H1 (cell line): Measurements from ENCODE around the gene TSPAN3. TPM values are rescaled to one million over a fixed set of nuclear protein-coding genes. Genes with fewer than 3 reads are reported as not detected.

Experiments used
- CHD1 ChIP-seq: IDR thresholded peaks from 2 replicates; pipeline ENCODE4 v1.6.1; 2012; ENCODE audit warnings: low read depth, low read length, improper control_type of control experiment
- GABPA ChIP-seq: IDR thresholded peaks from 2 replicates; pipeline ENCODE4 v1.6.1; 2011; ENCODE audit warnings: mild to moderate bottlenecking, low read length, moderate library complexity, borderline replicate concordance; ENCODE audit not compliant: insufficient read depth
- JUND ChIP-seq: IDR thresholded peaks from 2 replicates; pipeline ENCODE4 v1.6.1; 2011; ENCODE audit warnings: mild to moderate bottlenecking, improper control_type of control experiment, low read length
- POLR2AphosphoS5 ChIP-seq: IDR thresholded peaks from 2 replicates; pipeline ENCODE4 v1.6.1; 2011; ENCODE audit warnings: low read depth, low read length
- RNF2 ChIP-seq: fragments of 200-900, 300-1000 bp; sonication (generic); IDR thresholded peaks from 2 replicates; pipeline ENCODE4 v1.7.1; 2016; ENCODE audit warnings: borderline replicate concordance, low read depth, mild to moderate bottlenecking, antibody characterized with exemption, low read length; ENCODE audit not compliant: poor library complexity, severe bottlenecking; ENCODE audit errors: missing control alignments
- SIN3A ChIP-seq, 2 experiments: IDR thresholded peaks in 1 of 2; conservative IDR thresholded peaks in 1 of 2; 2 replicates each; pipeline ENCODE4 v1.6.1; 2011 to 2012; ENCODE audit warnings: low read length in 2 of 2, improper control_type of control experiment in 1 of 2, low read depth in 1 of 2, mild to moderate bottlenecking in 1 of 2
- SP1 ChIP-seq: IDR thresholded peaks from 2 replicates; pipeline ENCODE4 v1.6.1; 2011; ENCODE audit warnings: low read depth, low read length
- TAF1 ChIP-seq: IDR thresholded peaks from 2 replicates; pipeline ENCODE4 v1.6.1; 2011; ENCODE audit warnings: mild to moderate bottlenecking, low read depth, low read length
- polyA plus RNA-seq, 7 experiments: library from polyadenylated mRNA; depleted of rRNA in 3 of 7; stranded (reverse) in 5 of 7; unstranded in 2 of 7; fragments of >200 nt in 5 of 7; fragments of 200-250 nt in 2 of 7; gene quantifications; 1 replicate in 5 of 7; 2 replicates in 1 of 7; 4 replicates in 1 of 7; pipeline versions ENCODE4 v1.2.1 to v1.2.3, GENCODE V29; 2011 to 2013; ENCODE audit warnings: missing spikeins in 2 of 7, mixed read lengths in 2 of 7
- total RNA-seq: library from RNA; stranded (reverse); fragmentation: NEBNext Ultra II Directional; extraction: Animal tissue kit (Norgen Biotek cat#: 25700); gene quantifications from 2 replicates; pipeline ENCODE4 v1.2.1, GENCODE V29; 2021

Gene TSPAN3
- total and polyA plus RNA-seq, 2 of the 8 experiments (the other 6 are each of a cell fraction or from before 2014, with no cell fraction given) = 107 to 238 TPM

DNA sequence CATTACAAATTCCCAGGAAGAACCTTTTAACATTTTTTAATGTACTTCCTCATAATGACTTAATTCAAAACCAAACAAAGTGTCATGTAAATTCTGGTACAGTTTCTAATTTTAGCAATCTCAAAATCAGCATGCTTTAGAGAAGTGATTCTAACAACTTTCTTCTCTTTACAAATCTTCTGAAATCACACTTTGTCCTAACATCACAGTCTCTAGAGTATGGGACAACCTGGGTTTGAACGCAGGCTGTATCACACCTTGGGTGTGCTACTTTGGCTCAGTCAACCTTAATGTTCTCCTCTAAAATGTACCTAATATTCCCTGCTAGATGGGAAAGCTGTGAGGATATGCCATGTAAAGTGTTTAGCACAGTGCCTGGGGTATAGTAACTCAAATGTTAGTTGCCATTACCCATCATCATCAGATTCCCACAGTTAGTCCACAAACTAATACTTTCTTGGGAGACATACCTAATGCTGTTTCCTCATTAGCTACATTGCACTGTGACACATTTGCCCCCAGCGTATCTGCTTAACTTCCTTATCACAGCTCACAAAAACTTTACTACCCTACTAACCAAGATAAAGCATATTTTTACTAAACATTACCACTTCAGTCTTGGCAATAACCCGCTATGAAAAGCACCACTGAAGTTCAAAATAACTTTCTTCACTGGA lies 3.1 kb downstream of the TSPAN3 start (continued):
- TF ChIP-seq RNF2 = no peak
- TF ChIP-seq TAF1 = no peak
- TF ChIP-seq SP1 = no peak
- no peak for TF ChIP-seq JUND
- no peak for TF ChIP-seq SIN3A (conservative IDR thresholded peaks at IDR 0.05 in 1 of 2, IDR thresholded peaks at IDR 0.05 in 1 of 2; ENCODE audit: low read depth in 1 of 2, low read length in 2 of 2)
- TF ChIP-seq CHD1 = no peak
- no peak for TF ChIP-seq GABPA
- TF ChIP-seq POLR2AphosphoS5 = no peak
- TF ChIP-seq, all 59 proteins: peak for 0
